A673 (cell line): ENCODE data around the gene CARS1. TPM values are rescaled to one million over a fixed set of nuclear protein-coding genes. Genes with fewer than 3 reads are reported as not detected.

ENCODE experiments used
- BruUV-seq: library from RNA; stranded (reverse); fragments of 400-500 nt; replicated peaks from 2 replicates; lab custom pipeline; 2021; lab: Mats Ljungman, UMichigan
- CTCF ChIA-PET: fragments of 300-600 bp; sonication (Branson Sonifier 250); formaldehyde crosslinking; loops from one replicate; lab custom pipeline; 2022; ENCODE audit warnings: antibody characterized with exemption; lab: Charles Lee
- POLR2A ChIA-PET: fragments of 300-600 bp; sonication (Branson Sonifier 250); formaldehyde crosslinking; loops from one replicate; lab custom pipeline; 2022; ENCODE audit warnings: antibody characterized with exemption; ENCODE audit not compliant: low non-redundant PET; lab: Charles Lee
- DNase-seq: peaks from one replicate; pipeline ENCODE4 v3.0.0-alpha.2; 2015; ENCODE audit warnings: low spot score
- H3K27ac ChIP-seq: fragments of 200-600 bp; sonication (generic); 2 replicates; pipeline ENCODE4 v1.5.1; 2016; ENCODE audit warnings: mixed run types, low read depth, mild to moderate bottlenecking, mixed read lengths, antibody characterized with exemption, low read length; ENCODE audit not compliant: poor library complexity, severe bottlenecking
- H3K27me3 ChIP-seq: fragments of 200-600 bp; sonication (generic); replicated peaks from 2 replicates; pipeline ENCODE4 v1.6.1; 2017; ENCODE audit warnings: mixed run types, low read depth, mild to moderate bottlenecking, mixed read lengths, antibody characterized with exemption, low read length; ENCODE audit not compliant: insufficient read depth, poor library complexity
- H3K36me3 ChIP-seq: fragments of 200-600 bp; sonication (generic); 2 replicates; pipeline ENCODE4 v1.6.1; 2016; ENCODE audit warnings: mixed run types, mild to moderate bottlenecking, mixed read lengths, antibody characterized with exemption, low read length; ENCODE audit not compliant: insufficient read depth, poor library complexity, severe bottlenecking
- H3K4me1 ChIP-seq: fragments of 200-600 bp; sonication (generic); 2 replicates; pipeline ENCODE4 v1.6.1; 2017; ENCODE audit warnings: mixed run types, mild to moderate bottlenecking, mixed read lengths, antibody characterized with exemption, low read length; ENCODE audit not compliant: insufficient read depth, poor library complexity, severe bottlenecking
- H3K4me3 ChIP-seq: fragments of 200-600 bp; sonication (generic); 2 replicates; pipeline ENCODE4 v1.5.1; 2016; ENCODE audit warnings: low read depth, mixed run types, mild to moderate bottlenecking, mixed read lengths, low read length; ENCODE audit not compliant: poor library complexity, severe bottlenecking
- H3K9me3 ChIP-seq: fragments of 200-600 bp; sonication (generic); 2 replicates; pipeline ENCODE4 v1.6.1; 2016; ENCODE audit warnings: mixed run types, low read depth, mild to moderate bottlenecking, mixed read lengths, antibody characterized with exemption, low read length; ENCODE audit not compliant: poor library complexity, severe bottlenecking
- CTCF ChIP-seq: fragments of 300-800, 200-600 bp; sonication (generic); conservative IDR thresholded peaks from 2 replicates; pipeline ENCODE4 v1.5.1; 2017; ENCODE audit warnings: low read depth, mild to moderate bottlenecking, antibody characterized with exemption, low read length, moderate library complexity, mixed read lengths
- EZH2 ChIP-seq: fragments of 200-600 bp; sonication (generic); IDR thresholded peaks from 2 replicates; pipeline ENCODE4 v1.6.1; 2017; ENCODE audit warnings: borderline replicate concordance, low read depth, mild to moderate bottlenecking, mixed read lengths, antibody characterized with exemption, low read length; ENCODE audit not compliant: poor library complexity, severe bottlenecking
- intact Hi-C: fragments of 100-400 bp; cut with micrococcal nuclease; formaldehyde crosslinking; loops from one replicate; pipeline ENCODE4 v1.10.0; 2022; ENCODE audit not compliant: unreplicated experiment
- total RNA-seq: library from RNA; stranded (reverse); gene quantifications from 2 replicates; pipeline ENCODE4 v1.2.3, GENCODE V29; 2021

CARS1 gene
- total RNA-seq, 1 experiment from 2014 or later = 76.4 TPM

GRCh38 chr11:2991452-2992233, 65.6 kb downstream of the CARS1 start:
- ChIA-PET CTCF (no interaction called here), POLR2A (interaction anchor here (0.5 kb wide), 1 partner anchor 66 kb away, joined by 3 read pairs; the partner anchor contains the start of gene CARS1)
- no peaks in the 10 kb centered on the region for H3K27me3 ChIP-seq
- no peaks in the 10 kb centered on the region for H3K9me3 ChIP-seq
- no TSS peak for BruUV-seq
- peak overlapping the region; percentile 96 for H3K4me3 ChIP-seq
- H3K4me1 ChIP-seq = peaks cover 24% of the 10 kb centered on the region
- TF ChIP-seq EZH2 (no peak), CTCF (no peak)
- H3K36me3 ChIP-seq = no peaks in the 10 kb centered on the region
- peak; percentile 27 for DNase-seq
- intact Hi-C loops = no loop called here
- peak overlapping the region; percentile 87 for H3K27ac ChIP-seq

GRCh38 chr11:2990617-2991451, 66.4 kb downstream of the CARS1 start:
- CTCF ChIA-PET = no interaction called here
- peak overlapping the region; percentile 87 for H3K27ac ChIP-seq
- peaks cover 24% of the 10 kb centered on the region for H3K4me1 ChIP-seq
- intact Hi-C loops = no loop called here
- POLR2A ChIA-PET = no interaction called here
- no peaks in the 10 kb centered on the region for H3K9me3 ChIP-seq
- H3K36me3 ChIP-seq = no peaks in the 10 kb centered on the region
- TF ChIP-seq EZH2 = no peak
- no peak for TF ChIP-seq CTCF
- TSS peak; percentile 31 for BruUV-seq
- DNase-seq = no peak
- no peaks in the 10 kb centered on the region for H3K27me3 ChIP-seq
- peak overlapping the region; percentile 96 for H3K4me3 ChIP-seq

GRCh38 chr11:2989551-2989950, 67.7 kb downstream of the CARS1 start:
- DNase-seq = no peak
- H3K27me3 ChIP-seq = no peaks in the 10 kb centered on the region
- no peak for TF ChIP-seq EZH2
- TF ChIP-seq CTCF = no peak
- intact Hi-C loops = no loop called here
- peak overlapping the region; percentile 87 for H3K27ac ChIP-seq
- H3K9me3 ChIP-seq = no peaks in the 10 kb centered on the region
- POLR2A ChIA-PET = interaction anchor here (1.0 kb wide), 1 partner anchor 60 kb away, joined by 3 read pairs; no protein-coding TSS in a partner anchor
- CTCF ChIA-PET = no interaction called here
- H3K36me3 ChIP-seq = peaks cover 4% of the 10 kb centered on the region
- BruUV-seq = no TSS peak
- H3K4me3 ChIP-seq = peak overlapping the region; percentile 96
- H3K4me1 ChIP-seq = peaks cover 24% of the 10 kb centered on the region
